HepG2 (cell line): ENCODE data around the gene ITPK1. TPM values are rescaled to one million over a fixed set of nuclear protein-coding genes. Genes with fewer than 3 reads are reported as not detected.
"Not testable (repeated sequence)": the region's sequence is repeated elsewhere in the genome, so short reads cannot be mapped to it uniquely, and the experiment has no call there.

Experiments
- ATAC-seq: fragments of 200-7000 bp; cut with Tn5 transposase; 3 replicates; pipeline ENCODE4 v1.9.1; 2020; ENCODE audit warnings: mild to moderate bottlenecking, moderate library complexity
- BruUV-seq: library from RNA; stranded (reverse); fragments of 400-500 nt; replicated peaks from 2 replicates; lab custom pipeline; 2021; lab: Mats Ljungman, UMichigan
- CTCF ChIA-PET: fragments of 300-600 bp; formaldehyde crosslinking; extraction: SDS; loops from one replicate; lab custom pipeline; 2021; ENCODE audit warnings: low total read pairs, inconsistent platforms, low intra/inter-chr PET ratio; lab: Yijun Ruan, JAX
- POLR2A ChIA-PET: fragments of 350-600 bp; sonication (Branson Sonifier 250); formaldehyde crosslinking; loops from one replicate; lab custom pipeline; 2020; ENCODE audit warnings: antibody characterized with exemption, inconsistent platforms; lab: Yijun Ruan, JAX
- DNase-seq: peaks from one replicate; pipeline ENCODE4 v3.0.0-alpha.2; 2015; ENCODE audit warnings: low spot score
- FAIRE-seq: peaks from 3 replicates; lab custom pipeline; 2011; peaks lifted over from hg19 to GRCh38; lab: Jason Lieb, UNC
- H2AFZ ChIP-seq: one replicate; pipeline ENCODE4 v1.6.1; 2011; ENCODE audit warnings: low read length, inconsistent platforms
- H3K27ac ChIP-seq: fragments of 300-600 bp; 3 replicates; pipeline ENCODE4 v1.8.0; 2011; ENCODE audit warnings: mixed run types, mild to moderate bottlenecking, mixed read lengths, low read length, inconsistent platforms; ENCODE audit not compliant: insufficient read depth; ENCODE audit errors: extremely low read length
- H3K27me3 ChIP-seq, 2 experiments: fragments of 200-600 bp in 1 of 2; 2 replicates in 1 of 2; 3 replicates in 1 of 2; pipeline versions ENCODE4 v1.6.0 to v1.8.0; 2011; ENCODE audit warnings: low read length in 2 of 2, mild to moderate bottlenecking in 2 of 2, moderate library complexity in 2 of 2, inconsistent platforms in 1 of 2; ENCODE audit not compliant: insufficient read depth in 2 of 2, control insufficient read depth in 1 of 2
- H3K36me3 ChIP-seq, 2 experiments: fragments of 200-600 bp in 1 of 2; replicated peaks in 1 of 2; 2 replicates in 1 of 2; 3 replicates in 1 of 2; pipeline versions ENCODE4 v1.5.1 to v1.8.0; 2011; ENCODE audit warnings: low read length in 2 of 2, inconsistent platforms in 1 of 2; ENCODE audit not compliant: insufficient read depth in 2 of 2, control insufficient read depth in 1 of 2
- H3K4me1 ChIP-seq: 2 replicates; pipeline ENCODE4 v1.5.1; 2012; ENCODE audit warnings: low read length, inconsistent platforms; ENCODE audit not compliant: insufficient read depth
- H3K4me2 ChIP-seq: 2 replicates; pipeline ENCODE4 v1.6.0; 2011; ENCODE audit warnings: low read depth, low read length, inconsistent platforms
- H3K4me3 ChIP-seq, 3 experiments: fragments of 200-600 bp in 1 of 3; sonication (generic), shearing (Covaris generic) in 1 of 3; replicated peaks in 1 of 3; 2 replicates each; pipeline ENCODE4 v1.5.1; 2011 to 2016; ENCODE audit warnings: low read length in 3 of 3, inconsistent platforms in 2 of 3, low read depth in 2 of 3, mild to moderate bottlenecking in 2 of 3, control low read depth in 1 of 3, mixed read lengths in 1 of 3; ENCODE audit not compliant: insufficient read depth in 1 of 3
- H3K79me2 ChIP-seq: one replicate; pipeline ENCODE4 v1.6.1; 2011; ENCODE audit warnings: low read length, inconsistent platforms; ENCODE audit not compliant: insufficient read depth
- H3K9ac ChIP-seq: 2 replicates; pipeline ENCODE4 v1.6.0; 2011; ENCODE audit warnings: mild to moderate bottlenecking, low read depth, low read length, inconsistent platforms; ENCODE audit not compliant: insufficient read depth
- H3K9me3 ChIP-seq: 2 replicates; pipeline ENCODE4 v1.5.1; 2012; ENCODE audit warnings: mild to moderate bottlenecking, low read length
- H4K20me1 ChIP-seq: 2 replicates; pipeline ENCODE4 v1.6.0; 2011; ENCODE audit warnings: inconsistent platforms, mild to moderate bottlenecking, low read length, moderate library complexity; ENCODE audit not compliant: insufficient read depth
- CEBPB ChIP-seq: IDR thresholded peaks from 2 replicates; pipeline ENCODE4 v1.6.1; 2011; ENCODE audit warnings: low read depth, low read length, improper control_type of control experiment, borderline replicate concordance
- CEBPG ChIP-seq: IDR thresholded peaks from 2 replicates; pipeline ENCODE4 v1.6.1; 2016
- NKX3-1 ChIP-seq: sonication (generic); formaldehyde crosslinking; IDR thresholded peaks from 2 replicates; pipeline ENCODE4 v1.5.0; 2020; ENCODE audit warnings: missing genetic modification reagents
- ZBTB33 ChIP-seq: sonication (generic); formaldehyde crosslinking; IDR thresholded peaks from 2 replicates; pipeline ENCODE4 v1.4.0; 2020; ENCODE audit warnings: missing genetic modification reagents
- WGBS: methylation state at CpG from one replicate; pipeline ENCODE4 v1.1.6; 2017; ENCODE audit warnings: low lambda C conversion rate; 5-methylcytosine and 5-hydroxymethylcytosine counted together
- in situ Hi-C: cut with HindIII; loops from 2 replicates; pipeline ENCODE4 v1.10.0; 2017; ENCODE audit warnings: low pct_unique_long_range_greater_than_20kb; ENCODE audit not compliant: extremely low pct_ligation_motif_present
- intact Hi-C: fragments of 100-400 bp; cut with micrococcal nuclease; formaldehyde crosslinking; loops from one replicate; pipeline ENCODE4 v1.10.0; 2022; ENCODE audit not compliant: unreplicated experiment
- polyA plus RNA-seq, 8 experiments: library from polyadenylated mRNA; depleted of rRNA in 3 of 8; stranded (reverse) in 7 of 8; unstranded in 1 of 8; fragments of >200 nt; fragmentation: Illumina TruSeq in 4 of 8; extraction: Trizol in 4 of 8; gene quantifications; 2 replicates each; pipeline versions ENCODE4 v1.2.1 to v1.2.3, GENCODE V29; 2011 to 2016; ENCODE audit warnings: low read depth in 4 of 8, missing spikeins in 1 of 8, mixed read lengths in 1 of 8; ENCODE audit not compliant: insufficient read depth in 1 of 8
- total RNA-seq, 5 experiments: library from RNA; depleted of rRNA; stranded (reverse); fragments of >200 nt; fragmentation: Illumina TruSeq; extraction: Trizol; gene quantifications; 2 replicates each; pipeline ENCODE4 v1.2.3, GENCODE V29; 2016; ENCODE audit warnings: low read depth in 1 of 5
- TF ChIP-seq, protein P1 (sequence below): sonication (generic); formaldehyde crosslinking; IDR thresholded peaks from 2 replicates; pipeline ENCODE4 v1.8.0; 2022; ENCODE audit warnings: mild to moderate bottlenecking, missing genetic modification reagents
- TF ChIP-seq, protein P2 (sequence below): sonication (generic); formaldehyde crosslinking; IDR thresholded peaks from 2 replicates; pipeline ENCODE4 v1.4.0; 2020; ENCODE audit warnings: low read depth, missing genetic modification reagents
- TF ChIP-seq, protein P3 (sequence below): sonication (generic); formaldehyde crosslinking; IDR thresholded peaks from 2 replicates; pipeline ENCODE4 v1.4.0; 2020; ENCODE audit warnings: mild to moderate bottlenecking, missing genetic modification reagents

The ITPK1 gene
- total and polyA plus RNA-seq, 2 of the 13 experiments (the other 11 are each of a cell fraction or from before 2014, with no cell fraction given) = 20.5 to 47.5 TPM

DNA sequence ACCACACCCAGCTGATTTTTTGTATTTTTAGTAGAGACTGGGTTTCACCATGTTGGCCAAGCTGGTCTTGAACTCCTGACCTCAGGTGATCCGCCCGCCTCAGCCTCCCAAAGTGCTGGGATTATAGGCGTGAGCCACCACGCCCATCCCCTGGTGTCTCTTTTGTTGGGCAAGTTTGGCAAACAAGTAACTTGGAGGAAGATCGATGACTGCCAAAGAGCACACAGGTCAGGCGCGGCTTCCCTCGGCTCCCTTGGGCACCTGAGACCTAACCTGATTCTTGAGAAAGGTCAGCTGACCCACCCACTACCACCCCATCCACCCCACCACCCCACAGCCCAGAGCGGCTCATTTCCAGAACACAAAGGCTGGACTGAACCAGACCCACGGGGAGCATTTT lies 9.9 kb downstream of the ITPK1 start:
- not testable (repeated sequence) for BruUV-seq, H3K9me3 ChIP-seq, H3K36me3 ChIP-seq
- 47% methylated on average over 5 of the region's 10 CpGs for WGBS
- peaks cover 60% of the 10 kb centered on the region for H3K4me1 ChIP-seq
- TF ChIP-seq, protein P1, sequence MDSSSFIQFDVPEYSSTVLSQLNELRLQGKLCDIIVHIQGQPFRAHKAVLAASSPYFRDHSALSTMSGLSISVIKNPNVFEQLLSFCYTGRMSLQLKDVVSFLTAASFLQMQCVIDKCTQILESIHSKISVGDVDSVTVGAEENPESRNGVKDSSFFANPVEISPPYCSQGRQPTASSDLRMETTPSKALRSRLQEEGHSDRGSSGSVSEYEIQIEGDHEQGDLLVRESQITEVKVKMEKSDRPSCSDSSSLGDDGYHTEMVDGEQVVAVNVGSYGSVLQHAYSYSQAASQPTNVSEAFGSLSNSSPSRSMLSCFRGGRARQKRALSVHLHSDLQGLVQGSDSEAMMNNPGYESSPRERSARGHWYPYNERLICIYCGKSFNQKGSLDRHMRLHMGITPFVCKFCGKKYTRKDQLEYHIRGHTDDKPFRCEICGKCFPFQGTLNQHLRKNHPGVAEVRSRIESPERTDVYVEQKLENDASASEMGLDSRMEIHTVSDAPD (CRISPR knock-in tag) = peak; percentile 69; the same call in 1 of the 2 replicates
- TF ChIP-seq ZBTB33 = peak; percentile 49; the same call in 1 of the 2 replicates
- TF ChIP-seq, all 625 proteins: peak for 2; not testable (repeated sequence) for 623
- H3K4me3 ChIP-seq, H3K27me3 ChIP-seq, H2AFZ ChIP-seq, CTCF ChIA-PET, H3K4me2 ChIP-seq, FAIRE-seq, DNase-seq, H3K27ac ChIP-seq, in situ Hi-C loops, H3K9ac ChIP-seq: not testable (repeated sequence)
- ATAC-seq = peak; percentile 18
- POLR2A ChIA-PET = interaction anchor here (1.0 to 1.5 kb wide), 2 partner anchors 10 to 70 kb away, joined by 3 read pairs; partner anchors contain the start of gene ITPK1
- H3K79me2 ChIP-seq = peaks cover 15% of the 10 kb centered on the region
- intact Hi-C loops = loop anchor here (5.0 kb wide), 1 partner anchor 801 kb away; no protein-coding TSS in a partner anchor
- peaks cover 14% of the 10 kb centered on the region; the same call in 1 of the 2 replicates for H4K20me1 ChIP-seq

DNA sequence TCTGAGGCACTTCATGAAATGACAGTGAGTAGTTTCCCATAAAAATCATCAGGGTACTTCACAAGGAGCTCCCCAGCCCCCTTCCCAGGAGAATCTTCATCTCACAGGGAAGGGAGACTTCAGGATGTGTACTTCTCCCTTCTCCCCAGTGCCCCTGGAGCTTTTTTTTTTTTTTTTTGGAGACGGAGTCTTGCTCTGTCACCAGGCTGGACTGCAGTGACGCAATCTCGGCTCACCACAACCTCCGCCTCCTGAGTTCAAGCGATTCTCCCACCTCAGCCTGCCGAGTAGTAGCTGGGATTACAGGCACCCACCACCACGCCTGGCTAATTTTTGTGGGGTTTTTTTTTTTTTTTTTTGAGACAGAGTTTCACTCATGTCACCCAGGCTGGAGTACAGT lies 10.4 kb downstream of the ITPK1 start:
- WGBS = 39% methylated on average over 7 of the region's 7 CpGs
- no peak for DNase-seq
- no TSS peak for BruUV-seq
- Histone ChIP-seq H3K4me1 (peaks cover 63% of the 10 kb centered on the region), H3K27me3 (no peaks in the 10 kb centered on the region), H4K20me1 (peaks cover 14% of the 10 kb centered on the region; the same call in 1 of the 2 replicates), H3K36me3 (no peaks in the 10 kb centered on the region), H3K4me2 (no peak overlapping the region), H3K9me3 (no peaks in the 10 kb centered on the region), H3K4me3 (no peak overlapping the region), H2AFZ (no peak overlapping the region), H3K9ac (no peak overlapping the region), H3K27ac (no peak overlapping the region), H3K79me2 (peaks cover 18% of the 10 kb centered on the region)
- FAIRE-seq = no peak
- ChIA-PET POLR2A (interaction anchor here (0.7 to 1.5 kb wide), 3 partner anchors 10 to 69 kb away, joined by 3 read pairs; partner anchors contain the start of gene ITPK1), CTCF (no interaction called here)
- no peak for ATAC-seq
- in situ Hi-C loops = no loop called here
- intact Hi-C loops = loop anchor here (5.0 kb wide), 1 partner anchor 802 kb away; no protein-coding TSS in a partner anchor
- TF ChIP-seq, protein P2, sequence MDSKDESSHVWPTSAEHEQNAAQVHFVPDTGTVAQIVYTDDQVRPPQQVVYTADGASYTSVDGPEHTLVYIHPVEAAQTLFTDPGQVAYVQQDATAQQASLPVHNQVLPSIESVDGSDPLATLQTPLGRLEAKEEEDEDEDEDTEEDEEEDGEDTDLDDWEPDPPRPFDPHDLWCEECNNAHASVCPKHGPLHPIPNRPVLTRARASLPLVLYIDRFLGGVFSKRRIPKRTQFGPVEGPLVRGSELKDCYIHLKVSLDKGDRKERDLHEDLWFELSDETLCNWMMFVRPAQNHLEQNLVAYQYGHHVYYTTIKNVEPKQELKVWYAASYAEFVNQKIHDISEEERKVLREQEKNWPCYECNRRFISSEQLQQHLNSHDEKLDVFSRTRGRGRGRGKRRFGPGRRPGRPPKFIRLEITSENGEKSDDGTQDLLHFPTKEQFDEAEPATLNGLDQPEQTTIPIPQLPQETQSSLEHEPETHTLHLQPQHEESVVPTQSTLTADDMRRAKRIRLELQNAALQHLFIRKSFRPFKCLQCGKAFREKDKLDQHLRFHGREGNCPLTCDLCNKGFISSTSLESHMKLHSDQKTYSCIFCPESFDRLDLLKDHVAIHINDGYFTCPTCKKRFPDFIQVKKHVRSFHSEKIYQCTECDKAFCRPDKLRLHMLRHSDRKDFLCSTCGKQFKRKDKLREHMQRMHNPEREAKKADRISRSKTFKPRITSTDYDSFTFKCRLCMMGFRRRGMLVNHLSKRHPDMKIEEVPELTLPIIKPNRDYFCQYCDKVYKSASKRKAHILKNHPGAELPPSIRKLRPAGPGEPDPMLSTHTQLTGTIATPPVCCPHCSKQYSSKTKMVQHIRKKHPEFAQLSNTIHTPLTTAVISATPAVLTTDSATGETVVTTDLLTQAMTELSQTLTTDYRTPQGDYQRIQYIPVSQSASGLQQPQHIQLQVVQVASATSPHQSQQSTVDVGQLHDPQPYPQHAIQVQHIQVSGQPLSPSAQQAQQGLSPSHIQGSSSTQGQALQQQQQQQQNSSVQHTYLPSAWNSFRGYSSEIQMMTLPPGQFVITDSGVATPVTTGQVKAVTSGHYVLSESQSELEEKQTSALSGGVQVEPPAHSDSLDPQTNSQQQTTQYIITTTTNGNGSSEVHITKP (CRISPR knock-in tag) = no peak
- peak; percentile 69; the same call in 1 of the 2 replicates for TF ChIP-seq CEBPB
- TF ChIP-seq, protein P3, sequence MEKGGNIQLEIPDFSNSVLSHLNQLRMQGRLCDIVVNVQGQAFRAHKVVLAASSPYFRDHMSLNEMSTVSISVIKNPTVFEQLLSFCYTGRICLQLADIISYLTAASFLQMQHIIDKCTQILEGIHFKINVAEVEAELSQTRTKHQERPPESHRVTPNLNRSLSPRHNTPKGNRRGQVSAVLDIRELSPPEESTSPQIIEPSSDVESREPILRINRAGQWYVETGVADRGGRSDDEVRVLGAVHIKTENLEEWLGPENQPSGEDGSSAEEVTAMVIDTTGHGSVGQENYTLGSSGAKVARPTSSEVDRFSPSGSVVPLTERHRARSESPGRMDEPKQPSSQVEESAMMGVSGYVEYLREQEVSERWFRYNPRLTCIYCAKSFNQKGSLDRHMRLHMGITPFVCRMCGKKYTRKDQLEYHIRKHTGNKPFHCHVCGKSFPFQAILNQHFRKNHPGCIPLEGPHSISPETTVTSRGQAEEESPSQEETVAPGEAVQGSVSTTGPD (CRISPR knock-in tag) = 0 out of 2 replicates have a peak, but pooled peaks have one; percentile 51
- no peak for TF ChIP-seq NKX3-1 (CRISPR knock-in tag)
- peak; percentile 48 for TF ChIP-seq CEBPG
